ENCODE measurements around the gene ASPSCR1.

The ASPSCR1 gene

GRCh38 chr17:82031303-82031884 lies 54.0 kb downstream of the ASPSCR1 start, which contains the start of gene RAC3:
Gene RAC3 (plus strand): TSS chr17:82031678. CDS start chr17:82031762, 84 bp downstream.
- H3K27ac ChIP-seq, result peak within 1 kb of the TSS; percentile 97
- TF ChIP-seq CTCF (conservative IDR thresholded peaks at IDR 0.05), result no peak
- no peak for TF ChIP-seq ZFX (IDR thresholded peaks at IDR 0.05)

GRCh38 chr17:82031885-82032627 lies 54.6 kb downstream of the ASPSCR1 start:
- TF ChIP-seq CTCF (conservative IDR thresholded peaks at IDR 0.05) (no peak), ZFX (IDR thresholded peaks at IDR 0.05) (no peak)
- H3K27ac ChIP-seq, result peak overlapping the region; percentile 97

GRCh38 chr17:82033359-82034085 lies 56.1 kb downstream of the ASPSCR1 start:
- TF ChIP-seq CTCF (conservative IDR thresholded peaks at IDR 0.05) (no peak), ZFX (IDR thresholded peaks at IDR 0.05) (no peak)
- no peak overlapping the region; the same call in 1 of the 2 replicates for H3K27ac ChIP-seq

GRCh38 chr17:82034371-82035011 lies 57.1 kb downstream of the ASPSCR1 start:
- no peak overlapping the region for H3K27ac ChIP-seq
- TF ChIP-seq ZFX (IDR thresholded peaks at IDR 0.05), result no peak
- TF ChIP-seq CTCF (conservative IDR thresholded peaks at IDR 0.05), result no peak

GRCh38 chr17:82035488-82035887 lies 58.1 kb downstream of the ASPSCR1 start:
- H3K27ac ChIP-seq, result no peak overlapping the region; the same call in 1 of the 2 replicates
- TF ChIP-seq CTCF (conservative IDR thresholded peaks at IDR 0.05) (no peak), ZFX (IDR thresholded peaks at IDR 0.05) (no peak)

GRCh38 chr17:82035956-82036633 lies 58.7 kb downstream of the ASPSCR1 start:
- peak overlapping the region; percentile 86 for H3K27ac ChIP-seq
- no peak for TF ChIP-seq ZFX (IDR thresholded peaks at IDR 0.05)
- no peak for TF ChIP-seq CTCF (conservative IDR thresholded peaks at IDR 0.05)

Data from C4-2B (cell line).